ENCODE measurements around the gene MAST4.
A peak's percentile ranks its signal among the peaks of the same experiment; 100 is the strongest.

MAST4 gene

DNA sequence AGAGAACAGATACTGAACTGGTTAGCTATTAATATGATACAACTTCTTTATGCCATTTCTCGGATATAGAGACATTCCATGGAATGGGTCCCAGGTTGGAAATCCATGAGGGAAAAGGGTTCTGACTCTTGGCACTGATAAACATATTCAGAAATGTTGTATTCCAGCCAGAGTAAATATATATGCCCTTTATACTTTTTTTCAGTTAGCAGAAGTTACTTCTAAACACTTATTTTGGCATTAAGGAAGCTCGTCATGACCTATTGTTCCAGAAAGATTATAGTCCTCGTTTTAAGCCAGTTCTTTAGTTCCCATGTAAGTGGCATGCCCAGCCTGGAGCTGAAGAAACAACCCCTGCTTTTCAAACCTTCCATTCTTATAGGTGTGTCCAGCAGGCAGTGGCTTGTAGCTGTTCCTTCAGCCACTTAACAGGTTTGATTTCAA lies 418.8 kb downstream of the MAST4 start:
- CTCF ChIA-PET: interaction anchor here (0.9 to 2.2 kb wide), 2 partner anchors 80 to 200 kb away, joined by 3 to 5 read pairs; no protein-coding TSS in a partner anchor
- Histone ChIP-seq H3K27ac (ENCODE audit: extremely low read depth, low read depth, low read length) (peak overlapping the region; percentile 43), H3K9me3 (ENCODE audit: control insufficient read depth, insufficient read depth, low read depth, low read length) (no peaks in the 10 kb centered on the region), H3K4me3 (ENCODE audit: low read depth, low read length) (no peak overlapping the region), H3K4me1 (ENCODE audit: control insufficient read depth, insufficient read depth, low read length) (peaks cover 33% of the 10 kb centered on the region), H3K36me3 (ENCODE audit: control insufficient read depth in 2 of 2, insufficient read depth in 1 of 2, low read length in 2 of 2) (no peaks in the 10 kb centered on the region)
- TF ChIP-seq, protein P1, sequence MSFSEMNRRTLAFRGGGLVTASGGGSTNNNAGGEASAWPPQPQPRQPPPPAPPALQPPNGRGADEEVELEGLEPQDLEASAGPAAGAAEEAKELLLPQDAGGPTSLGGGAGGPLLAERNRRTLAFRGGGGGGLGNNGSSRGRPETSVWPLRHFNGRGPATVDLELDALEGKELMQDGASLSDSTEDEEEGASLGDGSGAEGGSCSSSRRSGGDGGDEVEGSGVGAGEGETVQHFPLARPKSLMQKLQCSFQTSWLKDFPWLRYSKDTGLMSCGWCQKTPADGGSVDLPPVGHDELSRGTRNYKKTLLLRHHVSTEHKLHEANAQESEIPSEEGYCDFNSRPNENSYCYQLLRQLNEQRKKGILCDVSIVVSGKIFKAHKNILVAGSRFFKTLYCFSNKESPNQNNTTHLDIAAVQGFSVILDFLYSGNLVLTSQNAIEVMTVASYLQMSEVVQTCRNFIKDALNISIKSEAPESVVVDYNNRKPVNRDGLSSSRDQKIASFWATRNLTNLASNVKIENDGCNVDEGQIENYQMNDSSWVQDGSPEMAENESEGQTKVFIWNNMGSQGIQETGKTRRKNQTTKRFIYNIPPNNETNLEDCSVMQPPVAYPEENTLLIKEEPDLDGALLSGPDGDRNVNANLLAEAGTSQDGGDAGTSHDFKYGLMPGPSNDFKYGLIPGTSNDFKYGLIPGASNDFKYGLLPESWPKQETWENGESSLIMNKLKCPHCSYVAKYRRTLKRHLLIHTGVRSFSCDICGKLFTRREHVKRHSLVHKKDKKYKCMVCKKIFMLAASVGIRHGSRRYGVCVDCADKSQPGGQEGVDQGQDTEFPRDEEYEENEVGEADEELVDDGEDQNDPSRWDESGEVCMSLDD (tag by site-specific recombination; IDR thresholded peaks at IDR 0.05): no peak
- TF ChIP-seq IKZF3 (tag by site-specific recombination; IDR thresholded peaks at IDR 0.05) (0 out of 2 replicates have a peak, but pooled peaks have one; percentile 25), SP7 (tag by site-specific recombination; IDR thresholded peaks at IDR 0.05) (no peak), ZSCAN23 (tag by site-specific recombination; IDR thresholded peaks at IDR 0.05) (no peak), ZNF23 (tag by site-specific recombination; IDR thresholded peaks at IDR 0.05; ENCODE audit: borderline replicate concordance) (no peak), ZNF174 (tag by site-specific recombination; IDR thresholded peaks at IDR 0.05) (no peak), ZNF707 (tag by site-specific recombination; IDR thresholded peaks at IDR 0.05) (no peak)
- TF ChIP-seq, protein P2, sequence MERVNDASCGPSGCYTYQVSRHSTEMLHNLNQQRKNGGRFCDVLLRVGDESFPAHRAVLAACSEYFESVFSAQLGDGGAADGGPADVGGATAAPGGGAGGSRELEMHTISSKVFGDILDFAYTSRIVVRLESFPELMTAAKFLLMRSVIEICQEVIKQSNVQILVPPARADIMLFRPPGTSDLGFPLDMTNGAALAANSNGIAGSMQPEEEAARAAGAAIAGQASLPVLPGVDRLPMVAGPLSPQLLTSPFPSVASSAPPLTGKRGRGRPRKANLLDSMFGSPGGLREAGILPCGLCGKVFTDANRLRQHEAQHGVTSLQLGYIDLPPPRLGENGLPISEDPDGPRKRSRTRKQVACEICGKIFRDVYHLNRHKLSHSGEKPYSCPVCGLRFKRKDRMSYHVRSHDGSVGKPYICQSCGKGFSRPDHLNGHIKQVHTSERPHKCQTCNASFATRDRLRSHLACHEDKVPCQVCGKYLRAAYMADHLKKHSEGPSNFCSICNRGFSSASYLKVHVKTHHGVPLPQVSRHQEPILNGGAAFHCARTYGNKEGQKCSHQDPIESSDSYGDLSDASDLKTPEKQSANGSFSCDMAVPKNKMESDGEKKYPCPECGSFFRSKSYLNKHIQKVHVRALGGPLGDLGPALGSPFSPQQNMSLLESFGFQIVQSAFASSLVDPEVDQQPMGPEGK (tag by site-specific recombination; IDR thresholded peaks at IDR 0.05): no peak
- POLR2A ChIA-PET: interaction anchor here (2.0 kb wide), 1 partner anchor 11 kb away, joined by 14 read pairs; no protein-coding TSS in a partner anchor

DNA sequence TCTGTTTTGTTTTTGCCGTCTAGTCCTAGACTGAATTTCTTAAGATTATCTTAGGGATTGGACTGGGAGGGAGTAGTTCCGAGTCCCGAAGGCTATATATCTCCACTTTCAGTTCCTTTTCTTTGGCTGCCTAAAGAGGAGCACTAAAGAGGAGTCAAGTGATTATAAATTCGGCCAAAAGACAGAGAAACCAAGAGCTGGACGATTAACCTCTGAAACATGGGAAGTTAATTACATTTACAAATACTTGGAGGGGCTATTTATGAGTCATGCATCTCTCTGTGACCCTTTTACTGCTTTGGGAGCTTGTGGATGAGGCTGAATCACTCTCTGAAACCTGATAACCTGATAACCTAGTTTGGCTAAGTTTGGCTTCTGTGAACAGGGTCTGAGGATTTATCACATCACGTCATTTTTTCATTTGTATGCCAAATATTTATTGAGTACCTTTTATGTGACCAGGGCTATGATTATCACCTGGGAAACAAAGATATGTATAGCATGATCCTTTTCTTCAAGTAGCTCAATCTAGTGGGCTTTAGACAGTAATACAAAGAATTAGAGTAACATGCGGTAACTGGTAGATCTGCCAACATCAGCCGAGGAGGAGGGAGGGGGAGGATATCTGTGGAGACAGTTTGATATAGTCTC lies 419.5 kb downstream of the MAST4 start:
- POLR2A ChIA-PET: interaction anchor here (2.0 kb wide), 1 partner anchor 11 kb away, joined by 14 read pairs; no protein-coding TSS in a partner anchor
- Histone ChIP-seq H3K36me3 (ENCODE audit: control insufficient read depth in 2 of 2, insufficient read depth in 1 of 2, low read length in 2 of 2) (no peaks in the 10 kb centered on the region), H3K4me3 (ENCODE audit: low read depth, low read length) (peak overlapping the region; percentile 17), H3K4me1 (ENCODE audit: control insufficient read depth, insufficient read depth, low read length) (peaks cover 33% of the 10 kb centered on the region), H3K9me3 (ENCODE audit: control insufficient read depth, insufficient read depth, low read depth, low read length) (no peaks in the 10 kb centered on the region), H3K27ac (ENCODE audit: extremely low read depth, low read depth, low read length) (peak overlapping the region; percentile 43)
- CTCF ChIA-PET: interaction anchor here (0.6 kb wide), 1 partner anchor 35 kb away, joined by 3 read pairs; no protein-coding TSS in a partner anchor
- TF ChIP-seq, protein P3, sequence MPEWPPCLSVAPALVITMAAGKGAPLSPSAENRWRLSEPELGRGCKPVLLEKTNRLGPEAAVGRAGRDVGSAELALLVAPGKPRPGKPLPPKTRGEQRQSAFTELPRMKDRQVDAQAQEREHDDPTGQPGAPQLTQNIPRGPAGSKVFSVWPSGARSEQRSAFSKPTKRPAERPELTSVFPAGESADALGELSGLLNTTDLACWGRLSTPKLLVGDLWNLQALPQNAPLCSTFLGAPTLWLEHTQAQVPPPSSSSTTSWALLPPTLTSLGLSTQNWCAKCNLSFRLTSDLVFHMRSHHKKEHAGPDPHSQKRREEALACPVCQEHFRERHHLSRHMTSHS (tag by site-specific recombination; IDR thresholded peaks at IDR 0.05): peak; percentile 57; the same call in 1 of the 2 replicates
- peak; percentile 89; the same call in 1 of the 2 replicates for TF ChIP-seq GLI2 (tag by site-specific recombination; IDR thresholded peaks at IDR 0.05; ENCODE audit: borderline replicate concordance, low read depth)
- TF ChIP-seq ZNF521 (tag by site-specific recombination; IDR thresholded peaks at IDR 0.05): no peak
- TF ChIP-seq ZNF701 (tag by site-specific recombination; IDR thresholded peaks at IDR 0.05): no peak
- no peak for TF ChIP-seq ZNF211 (tag by site-specific recombination; IDR thresholded peaks at IDR 0.05; ENCODE audit: low read depth)
- TF ChIP-seq ZNF394 (tag by site-specific recombination; IDR thresholded peaks at IDR 0.05; ENCODE audit: borderline replicate concordance): peak; percentile 82
- TF ChIP-seq REPIN1 (tag by site-specific recombination; IDR thresholded peaks at IDR 0.05; ENCODE audit: low read depth): no peak
- TF ChIP-seq ZNF777 (tag by site-specific recombination; IDR thresholded peaks at IDR 0.05; ENCODE audit: borderline replicate concordance): no peak
- TF ChIP-seq ZNF501 (tag by site-specific recombination; IDR thresholded peaks at IDR 0.05): peak; percentile 52; the same call in 1 of the 2 replicates
- TF ChIP-seq ZSCAN30 (tag by site-specific recombination; IDR thresholded peaks at IDR 0.05): 0 out of 2 replicates have a peak, but pooled peaks have one; percentile 27
- no peak for TF ChIP-seq ZNF350 (tag by site-specific recombination; IDR thresholded peaks at IDR 0.05)
- no peak for TF ChIP-seq ZNF585B (tag by site-specific recombination; IDR thresholded peaks at IDR 0.05)
- no peak for TF ChIP-seq ZNF670 (tag by site-specific recombination; IDR thresholded peaks at IDR 0.05; ENCODE audit: low read depth)
- no peak for TF ChIP-seq ZNF155 (tag by site-specific recombination; IDR thresholded peaks at IDR 0.05)
- TF ChIP-seq ZNF366 (tag by site-specific recombination; conservative IDR thresholded peaks at IDR 0.05): peak; percentile 99
- no peak for TF ChIP-seq ZNF621 (tag by site-specific recombination; IDR thresholded peaks at IDR 0.05)
- no peak for TF ChIP-seq ZNF157 (tag by site-specific recombination; IDR thresholded peaks at IDR 0.05)
- no peak for TF ChIP-seq ZFHX2 (tag by site-specific recombination; conservative IDR thresholded peaks at IDR 0.05)
- TF ChIP-seq ZNF473 (tag by site-specific recombination; IDR thresholded peaks at IDR 0.05): no peak
- no peak for TF ChIP-seq ZNF335 (tag by site-specific recombination; conservative IDR thresholded peaks at IDR 0.05)
- no peak for TF ChIP-seq ZNF121 (tag by site-specific recombination; IDR thresholded peaks at IDR 0.05)
- TF ChIP-seq, protein P4, sequence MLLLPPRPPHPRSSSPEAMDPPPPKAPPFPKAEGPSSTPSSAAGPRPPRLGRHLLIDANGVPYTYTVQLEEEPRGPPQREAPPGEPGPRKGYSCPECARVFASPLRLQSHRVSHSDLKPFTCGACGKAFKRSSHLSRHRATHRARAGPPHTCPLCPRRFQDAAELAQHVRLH (tag by site-specific recombination; IDR thresholded peaks at IDR 0.05): peak; percentile 82
